Measurements from ENCODE around the gene CHAT. TPM values are rescaled to one million over a fixed set of nuclear protein-coding genes. Genes with fewer than 3 reads are reported as not detected.
A peak's percentile ranks its signal among the peaks of the same experiment; 100 is the strongest.

Gene CHAT
- total and polyA plus RNA-seq, 2 donors (not counting 3 experiments of a cell fraction or from before 2014, with no cell fraction given), result not detected

- H3K4me3 ChIP-seq (replicated peaks in 1 of 3; ENCODE audit: insufficient read depth in 1 of 3, low read depth in 1 of 3, low read length in 3 of 3), result no peak overlapping the region
- FAIRE-seq, result no peak
- no peak for DNase-seq (ENCODE audit: low read depth, low spot score)
- no peaks in the 10 kb centered on the region for H4K20me1 ChIP-seq (replicated peaks; ENCODE audit: control insufficient read depth, extremely low read depth, insufficient read depth, low read length)
- H3K79me2 ChIP-seq (ENCODE audit: control insufficient read depth, insufficient read depth, low read length), result no peaks in the 10 kb centered on the region
- no TSS peak for BruUV-seq (replicated peaks)
- no peaks in the 10 kb centered on the region for H3K9me3 ChIP-seq (replicated peaks; ENCODE audit: control insufficient read depth, insufficient read depth, low read length)
- no peak overlapping the region for H3K4me2 ChIP-seq (ENCODE audit: insufficient read depth, low read length)
- ChIA-PET CTCF (no interaction called here), POLR2A (no interaction called here)
- H3K27ac ChIP-seq (ENCODE audit: insufficient read depth, low read depth, low read length), result no peak overlapping the region
- H3K9me1 ChIP-seq (replicated peaks; ENCODE audit: control insufficient read depth, extremely low read depth, insufficient read depth, low read length), result no peaks in the 10 kb centered on the region
- H3K27me3 ChIP-seq (ENCODE audit: control insufficient read depth in 2 of 2, insufficient read depth in 2 of 2, low read length in 2 of 2), result peaks cover 69 to 74% of the 10 kb centered on the region in 2 experiments
- TF ChIP-seq MAX (IDR thresholded peaks at IDR 0.05; ENCODE audit: insufficient read depth, insufficient read length) (no peak), EZH2 (IDR thresholded peaks at IDR 0.05; ENCODE audit: borderline replicate concordance, low read depth, low read length, severe bottlenecking) (peak; percentile 88)
- H3K9ac ChIP-seq (replicated peaks; ENCODE audit: extremely low read depth, insufficient read depth, low read length), result no peak overlapping the region
- no peaks in the 10 kb centered on the region for H3K36me3 ChIP-seq (ENCODE audit: control insufficient read depth in 2 of 2, extremely low read depth in 1 of 2, insufficient read depth in 2 of 2, low read length in 2 of 2)
- intact Hi-C loops (cut with micrococcal nuclease) (no loop called here), dilution Hi-C loops (cut with MboI; ENCODE audit: extremely low pct_ligation_motif_present, low sequenced_read_pairs) (no loop called here)
- no peak overlapping the region for H2AFZ ChIP-seq (ENCODE audit: low read depth, low read length)
- no peaks in the 10 kb centered on the region for H3K4me1 ChIP-seq (ENCODE audit: control insufficient read depth, extremely low read depth, insufficient read depth, low read length)
Observed at GRCh38 chr10:49613165-49613881, 514 bp upstream of the CHAT start.

- Histone ChIP-seq H3K27ac (ENCODE audit: insufficient read depth, low read depth, low read length) (no peak overlapping the region), H3K36me3 (ENCODE audit: control insufficient read depth in 2 of 2, extremely low read depth in 1 of 2, insufficient read depth in 2 of 2, low read length in 2 of 2) (no peaks in the 10 kb centered on the region), H3K9me3 (replicated peaks; ENCODE audit: control insufficient read depth, insufficient read depth, low read length) (no peaks in the 10 kb centered on the region), H3K9ac (replicated peaks; ENCODE audit: extremely low read depth, insufficient read depth, low read length) (no peak overlapping the region), H3K27me3 (ENCODE audit: control insufficient read depth in 2 of 2, insufficient read depth in 2 of 2, low read length in 2 of 2) (peaks cover 60 to 64% of the 10 kb centered on the region in 2 experiments), H3K4me2 (ENCODE audit: insufficient read depth, low read length) (no peak overlapping the region), H3K4me3 (replicated peaks in 1 of 3; ENCODE audit: insufficient read depth in 1 of 3, low read depth in 1 of 3, low read length in 3 of 3) (no peak overlapping the region), H3K9me1 (replicated peaks; ENCODE audit: control insufficient read depth, extremely low read depth, insufficient read depth, low read length) (no peaks in the 10 kb centered on the region), H3K4me1 (ENCODE audit: control insufficient read depth, extremely low read depth, insufficient read depth, low read length) (no peaks in the 10 kb centered on the region), H3K79me2 (ENCODE audit: control insufficient read depth, insufficient read depth, low read length) (no peaks in the 10 kb centered on the region), H2AFZ (ENCODE audit: low read depth, low read length) (no peak overlapping the region), H4K20me1 (replicated peaks; ENCODE audit: control insufficient read depth, extremely low read depth, insufficient read depth, low read length) (no peaks in the 10 kb centered on the region)
- POLR2A ChIA-PET, result no interaction called here
- dilution Hi-C loops (cut with MboI; ENCODE audit: extremely low pct_ligation_motif_present, low sequenced_read_pairs), result no loop called here
- intact Hi-C loops (cut with micrococcal nuclease), result no loop called here
- BruUV-seq (replicated peaks), result no TSS peak
- FAIRE-seq, result no peak
- peak; percentile 63 for TF ChIP-seq EZH2 (IDR thresholded peaks at IDR 0.05; ENCODE audit: borderline replicate concordance, low read depth, low read length, severe bottlenecking)
- no peak for TF ChIP-seq FOS (IDR thresholded peaks at IDR 0.05; ENCODE audit: borderline replicate concordance, insufficient read depth, low read length)
- no peak for DNase-seq (ENCODE audit: low read depth, low spot score)
- CTCF ChIA-PET, result no interaction called here
Observed at GRCh38 chr10:49614242-49615198, 683 bp downstream of the CHAT start.
